ENCODE results near the gene RAB11FIP4.
A peak's percentile ranks its signal among the peaks of the same experiment; 100 is the strongest.

RAB11FIP4 gene

GRCh38 chr17:31580316-31580705 is 188.8 kb downstream of the RAB11FIP4 start:
- no peak for DNase-seq (ENCODE audit: extremely low read depth, low read depth)
- TF ChIP-seq CTCF (IDR thresholded peaks at IDR 0.05; ENCODE audit: low read depth, low read length) = no peak

GRCh38 chr17:31580706-31581490 is 189.4 kb downstream of the RAB11FIP4 start:
- DNase-seq (ENCODE audit: extremely low read depth, low read depth) = no peak
- TF ChIP-seq CTCF (IDR thresholded peaks at IDR 0.05; ENCODE audit: low read depth, low read length) = no peak

- no peak for TF ChIP-seq CTCF (IDR thresholded peaks at IDR 0.05; ENCODE audit: low read depth, low read length)
- DNase-seq (ENCODE audit: extremely low read depth, low read depth) = no peak
Measured at GRCh38 chr17:31581491-31581890, 190.0 kb downstream of the RAB11FIP4 start.

- no peak; the same call in 1 of the 2 replicates for TF ChIP-seq CTCF (IDR thresholded peaks at IDR 0.05; ENCODE audit: low read depth, low read length)
- DNase-seq (ENCODE audit: extremely low read depth, low read depth) = peak; percentile 61
Measured at GRCh38 chr17:31582151-31582907, 190.9 kb downstream of the RAB11FIP4 start.

GRCh38 chr17:31583772-31584356 is 192.4 kb downstream of the RAB11FIP4 start:
- TF ChIP-seq CTCF (IDR thresholded peaks at IDR 0.05; ENCODE audit: low read depth, low read length) = no peak
- DNase-seq (ENCODE audit: extremely low read depth, low read depth) = no peak

- no peak for TF ChIP-seq CTCF (IDR thresholded peaks at IDR 0.05; ENCODE audit: low read depth, low read length)
- DNase-seq (ENCODE audit: extremely low read depth, low read depth) = no peak
Measured at GRCh38 chr17:31584438-31585279, 193.2 kb downstream of the RAB11FIP4 start.
